Right lobe of liver (tissue), 4 donors: Measurements from ENCODE around the gene EPGN.

Source experiments
- CTCF ChIP-seq, 4 donors: fragments of 200-600 bp in 3 of 4; fragments of 450-650 bp in 1 of 4; IDR thresholded peaks; one replicate each; pipeline versions ENCODE4 v1.5.1 to v1.8.0; 2016 to 2022; ENCODE audit warnings: antibody characterized with exemption in 4 of 4, mild to moderate bottlenecking in 2 of 4
- POLR2A ChIP-seq: fragments of 450-650 bp; IDR thresholded peaks from one replicate; pipeline ENCODE4 v1.6.1; 2017; ENCODE audit warnings: antibody characterized with exemption, mild to moderate bottlenecking
- donor health status: DM: no; HTN: no; CAD: no.
- donor health status: DM: no; HTN: no; CAD: no.
- donor health status: DM: no; HTN: yes; CAD: no.

GRCh38 chr4:74328501-74328900 is 20.2 kb downstream of the EPGN start:
- no peak for TF ChIP-seq CTCF (IDR thresholded peaks at IDR 0.05)
- TF ChIP-seq POLR2A: no peak
